HEK293 (cell line): Measurements from ENCODE around the gene SLC8A2.
A peak's percentile ranks its signal among the peaks of the same experiment; 100 is the strongest.

Experiments used
- CTCF ChIA-PET: fragments of 350-600 bp; formaldehyde crosslinking; extraction: SDS; loops from one replicate; lab custom pipeline; 2021; ENCODE audit warnings: antibody characterized with exemption; lab: Yijun Ruan, JAX
- POLR2A ChIA-PET: fragments of 300-600 bp; formaldehyde crosslinking; extraction: SDS; loops from one replicate; lab custom pipeline; 2020; ENCODE audit warnings: antibody characterized with exemption, inconsistent platforms; lab: Yijun Ruan, JAX
- H3K27ac ChIP-seq: fragments of 200-500 bp; sonication (Bioruptor generic); 2 replicates; pipeline ENCODE4 v1.5.1; 2014; ENCODE audit warnings: low read depth, low read length, control low read depth, inconsistent platforms; ENCODE audit errors: extremely low read depth
- H3K36me3 ChIP-seq, 2 experiments: fragments of 200-500 bp in 1 of 2; sonication (Bioruptor generic) in 1 of 2; 1 replicate in 1 of 2; 2 replicates in 1 of 2; pipeline ENCODE4 v1.5.1; 2014 to 2017; ENCODE audit warnings: inconsistent platforms in 2 of 2, low read length in 2 of 2; ENCODE audit not compliant: control insufficient read depth in 2 of 2, insufficient read depth in 1 of 2
- H3K4me1 ChIP-seq: fragments of 200-500 bp; sonication (Bioruptor generic); 2 replicates; pipeline ENCODE4 v1.5.1; 2014; ENCODE audit warnings: mild to moderate bottlenecking, low read length, inconsistent platforms; ENCODE audit not compliant: control insufficient read depth, insufficient read depth
- H3K4me3 ChIP-seq: 2 replicates; pipeline ENCODE4 v1.5.1; 2011; ENCODE audit warnings: low read depth, mild to moderate bottlenecking, control low read depth, low read length, moderate library complexity
- H3K9me3 ChIP-seq: fragments of 200-500 bp; sonication (Bioruptor generic); 2 replicates; pipeline ENCODE4 v1.5.1; 2014; ENCODE audit warnings: low read depth, low read length, inconsistent platforms; ENCODE audit not compliant: control insufficient read depth, insufficient read depth
- GLIS1 ChIP-seq: fragments of 450-650 bp; formaldehyde crosslinking; IDR thresholded peaks from 2 replicates; pipeline ENCODE4 v1.5.1; 2016; ENCODE audit warnings: missing biosample characterization, missing genetic modification characterization
- GLIS2 ChIP-seq: fragments of 450-650 bp; formaldehyde crosslinking; IDR thresholded peaks from 2 replicates; pipeline ENCODE4 v1.5.1; 2016; ENCODE audit warnings: missing biosample characterization, missing genetic modification characterization
- ZBTB1 ChIP-seq: fragments of 450-650 bp; formaldehyde crosslinking; IDR thresholded peaks from 2 replicates; pipeline ENCODE4 v1.5.1; 2016; ENCODE audit warnings: missing biosample characterization, missing genetic modification characterization
- ZIC2 ChIP-seq: fragments of 450-650 bp; formaldehyde crosslinking; IDR thresholded peaks from 2 replicates; pipeline ENCODE4 v1.5.1; 2016; ENCODE audit warnings: missing biosample characterization, missing genetic modification characterization
- ZNF10 ChIP-seq: fragments of 450-650 bp; formaldehyde crosslinking; IDR thresholded peaks from 2 replicates; pipeline ENCODE4 v1.5.1; 2017; ENCODE audit warnings: missing biosample characterization, missing genetic modification characterization
- ZNF146 ChIP-seq: fragments of 450-650 bp; formaldehyde crosslinking; IDR thresholded peaks from 2 replicates; pipeline ENCODE4 v1.5.1; 2016; ENCODE audit warnings: missing biosample characterization, missing genetic modification characterization
- ZNF501 ChIP-seq: fragments of 450-650 bp; formaldehyde crosslinking; IDR thresholded peaks from 2 replicates; pipeline ENCODE4 v1.5.1; 2016; ENCODE audit warnings: missing biosample characterization, missing genetic modification characterization
- ZNF529 ChIP-seq: fragments of 450-650 bp; formaldehyde crosslinking; IDR thresholded peaks from 2 replicates; pipeline ENCODE4 v1.5.1; 2017; ENCODE audit warnings: missing genetic modification characterization, missing biosample characterization; ENCODE audit not compliant: insufficient replicate concordance
- ZNF670 ChIP-seq: fragments of 450-650 bp; formaldehyde crosslinking; IDR thresholded peaks from 2 replicates; pipeline ENCODE4 v1.5.1; 2016; ENCODE audit warnings: missing biosample characterization, missing genetic modification characterization, low read depth
- ZNF76 ChIP-seq: fragments of 450-650 bp; formaldehyde crosslinking; IDR thresholded peaks from 2 replicates; pipeline ENCODE4; 2016; ENCODE audit warnings: low read depth, missing biosample characterization, missing genetic modification characterization, borderline replicate concordance
- TF ChIP-seq, protein P1 (sequence below): fragments of 450-650 bp; formaldehyde crosslinking; IDR thresholded peaks from 2 replicates; pipeline ENCODE4 v1.5.1; 2017; ENCODE audit warnings: missing biosample characterization, missing genetic modification characterization
- TF ChIP-seq, protein P2 (sequence below): fragments of 450-650 bp; formaldehyde crosslinking; IDR thresholded peaks from 2 replicates; pipeline ENCODE4 v1.5.1; 2016; ENCODE audit warnings: missing biosample characterization, missing genetic modification characterization

SLC8A2 gene

DNA sequence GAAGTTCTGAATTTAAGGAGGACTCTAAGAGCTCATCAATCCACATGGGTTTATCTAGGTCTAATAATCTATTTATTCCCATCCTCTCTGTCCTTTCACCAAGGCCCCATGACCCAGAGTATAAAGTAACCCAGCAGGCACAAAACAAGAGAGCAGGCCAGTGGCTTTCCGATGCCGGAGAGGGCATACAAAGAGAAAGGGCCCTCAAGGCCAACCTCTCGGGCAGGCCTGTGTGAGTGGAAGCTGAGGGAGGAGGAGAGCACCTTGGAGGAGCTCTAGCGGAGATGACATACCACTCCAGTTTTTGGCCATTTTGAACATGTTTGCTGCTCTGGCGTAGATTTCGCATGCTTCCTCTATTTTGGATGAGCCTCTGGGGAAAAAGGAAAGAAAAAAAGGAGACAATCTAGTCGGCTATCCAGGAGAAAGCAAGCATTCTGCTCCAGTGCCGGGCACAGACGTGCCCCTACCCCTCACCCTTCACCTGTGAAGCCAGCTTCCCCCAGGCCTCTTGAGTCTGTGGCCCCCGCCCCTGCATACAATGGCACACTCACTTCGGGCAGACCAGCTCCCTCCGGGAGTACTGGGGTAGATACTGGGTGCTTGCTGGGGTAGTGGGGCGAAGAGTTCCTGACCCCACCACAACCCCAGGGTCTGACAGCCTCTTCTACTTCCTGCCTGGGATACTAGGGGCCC lies 31.6 kb upstream of the SLC8A2 start:
- Histone ChIP-seq H3K9me3 (no peaks in the 10 kb centered on the region), H3K4me1 (no peaks in the 10 kb centered on the region), H3K4me3 (no peak overlapping the region), H3K27ac (0 out of 2 replicates have a peak overlapping the region, but pooled peaks have one; percentile 16), H3K36me3 (peaks cover 20 to 75% of the 10 kb centered on the region in 2 experiments)
- ChIA-PET POLR2A (interaction anchor here (1.0 to 1.1 kb wide), 2 partner anchors 13 to 20 kb away, joined by 3 read pairs; partner anchors contain the start of gene KPTN), CTCF (interaction anchor here (0.7 to 3.3 kb wide), 5 partner anchors 12 to 285 kb away, joined by 3 to 14 read pairs (median 4); partner anchors contain the start of gene NAPA)
- TF ChIP-seq ZNF146 (tag by site-specific recombination), result no peak

DNA sequence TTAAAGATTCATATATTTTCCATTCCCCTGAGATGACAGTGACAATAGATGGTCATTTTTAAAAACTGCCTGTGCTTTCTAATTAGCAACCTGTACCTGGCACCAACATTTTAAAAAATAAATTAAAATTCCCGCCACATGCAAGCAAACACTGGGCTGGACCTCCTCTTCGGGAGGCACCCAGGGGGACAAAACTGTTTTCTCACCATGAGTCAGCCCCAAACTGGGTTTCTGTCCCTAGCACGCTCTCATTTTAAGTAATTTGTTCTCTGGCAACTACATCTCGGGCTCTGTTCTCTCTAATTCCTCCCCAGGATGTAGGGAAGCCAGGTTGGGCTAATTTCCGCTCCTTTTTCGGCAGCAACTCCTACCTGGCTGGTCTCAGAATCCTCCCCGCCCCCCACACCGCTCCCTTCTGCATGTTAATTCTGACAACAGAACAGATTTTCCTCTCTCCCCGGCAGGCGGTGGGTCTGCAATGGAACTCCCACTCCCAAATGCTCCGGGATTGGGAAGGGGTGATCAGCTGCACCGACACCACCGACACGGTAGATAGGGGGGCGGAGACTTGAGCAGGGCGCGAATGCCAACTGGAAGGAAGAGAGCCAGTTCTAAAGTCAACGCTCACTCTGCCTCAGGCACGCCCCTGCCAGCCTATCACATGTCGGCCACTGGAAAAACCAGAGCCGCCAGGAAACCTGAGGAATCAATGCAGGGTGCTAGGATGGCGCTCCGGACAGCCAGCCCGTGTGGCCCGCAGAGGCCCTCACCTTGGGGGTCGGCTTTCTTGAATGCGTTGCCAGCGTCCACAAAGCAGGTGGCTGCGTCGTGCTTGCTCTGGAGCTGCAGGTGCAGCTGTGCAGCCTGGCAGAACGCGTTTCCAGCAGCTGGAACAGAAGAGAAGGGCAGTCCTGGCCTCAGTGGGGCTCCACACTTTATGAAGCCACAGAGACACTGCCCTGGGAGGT lies 28.5 kb upstream of the SLC8A2 start:
- ChIA-PET POLR2A (no interaction called here), CTCF (no interaction called here)
- no peaks in the 10 kb centered on the region for H3K4me1 ChIP-seq
- TF ChIP-seq ZNF76 (tag by site-specific recombination) (no peak), ZNF501 (tag by site-specific recombination) (no peak), GLIS2 (tag by site-specific recombination) (no peak), ZNF670 (no peak), ZBTB1 (tag by site-specific recombination) (no peak), GLIS1 (tag by site-specific recombination) (peak; percentile 32; the same call in 1 of the 2 replicates)
- TF ChIP-seq, protein P1, sequence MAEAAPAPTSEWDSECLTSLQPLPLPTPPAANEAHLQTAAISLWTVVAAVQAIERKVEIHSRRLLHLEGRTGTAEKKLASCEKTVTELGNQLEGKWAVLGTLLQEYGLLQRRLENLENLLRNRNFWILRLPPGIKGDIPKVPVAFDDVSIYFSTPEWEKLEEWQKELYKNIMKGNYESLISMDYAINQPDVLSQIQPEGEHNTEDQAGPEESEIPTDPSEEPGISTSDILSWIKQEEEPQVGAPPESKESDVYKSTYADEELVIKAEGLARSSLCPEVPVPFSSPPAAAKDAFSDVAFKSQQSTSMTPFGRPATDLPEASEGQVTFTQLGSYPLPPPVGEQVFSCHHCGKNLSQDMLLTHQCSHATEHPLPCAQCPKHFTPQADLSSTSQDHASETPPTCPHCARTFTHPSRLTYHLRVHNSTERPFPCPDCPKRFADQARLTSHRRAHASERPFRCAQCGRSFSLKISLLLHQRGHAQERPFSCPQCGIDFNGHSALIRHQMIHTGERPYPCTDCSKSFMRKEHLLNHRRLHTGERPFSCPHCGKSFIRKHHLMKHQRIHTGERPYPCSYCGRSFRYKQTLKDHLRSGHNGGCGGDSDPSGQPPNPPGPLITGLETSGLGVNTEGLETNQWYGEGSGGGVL (tag by site-specific recombination), result no peak
- H3K9me3 ChIP-seq, result no peaks in the 10 kb centered on the region
- H3K36me3 ChIP-seq, result peaks cover 13 to 83% of the 10 kb centered on the region in 2 experiments
- no peak overlapping the region for H3K4me3 ChIP-seq
- H3K27ac ChIP-seq, result no peak overlapping the region

DNA sequence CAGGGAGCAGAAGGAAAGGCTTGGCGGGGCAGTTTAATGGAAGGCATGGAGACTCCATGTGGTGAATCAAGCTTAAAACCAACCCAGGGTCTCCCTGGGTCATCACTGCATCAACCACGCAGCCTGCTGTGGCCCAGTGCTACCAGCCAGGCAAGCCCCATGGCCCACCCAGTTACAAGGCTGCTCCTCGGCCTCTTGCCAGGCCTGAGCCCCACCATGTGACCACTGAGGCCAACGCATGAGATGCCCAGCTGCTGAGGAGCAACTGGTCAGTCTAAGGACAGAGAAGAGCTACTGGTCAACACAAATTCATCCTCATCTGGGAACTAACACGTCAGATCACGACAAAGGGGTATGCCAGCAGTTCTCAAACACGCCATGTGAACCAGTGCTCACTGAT lies 27.7 kb upstream of the SLC8A2 start:
- POLR2A ChIA-PET, result interaction anchor here (1.1 kb wide), 1 partner anchor 16 kb away, joined by 3 read pairs; the partner anchor contains the start of gene NAPA
- TF ChIP-seq, protein P2, sequence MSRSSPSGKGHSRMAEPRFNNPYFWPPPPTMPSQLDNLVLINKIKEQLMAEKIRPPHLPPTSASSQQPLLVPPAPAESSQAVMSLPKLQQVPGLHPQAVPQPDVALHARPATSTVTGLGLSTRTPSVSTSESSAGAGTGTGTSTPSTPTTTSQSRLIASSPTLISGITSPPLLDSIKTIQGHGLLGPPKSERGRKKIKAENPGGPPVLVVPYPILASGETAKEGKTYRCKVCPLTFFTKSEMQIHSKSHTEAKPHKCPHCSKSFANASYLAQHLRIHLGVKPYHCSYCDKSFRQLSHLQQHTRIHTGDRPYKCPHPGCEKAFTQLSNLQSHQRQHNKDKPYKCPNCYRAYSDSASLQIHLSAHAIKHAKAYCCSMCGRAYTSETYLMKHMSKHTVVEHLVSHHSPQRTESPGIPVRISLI (tag by site-specific recombination), result no peak
- TF ChIP-seq GLIS1 (tag by site-specific recombination), result no peak
- TF ChIP-seq ZNF10, result no peak
- peak; percentile 53 for TF ChIP-seq ZIC2 (tag by site-specific recombination)
- no peaks in the 10 kb centered on the region for H3K4me1 ChIP-seq
- CTCF ChIA-PET, result interaction anchor here (1.1 kb wide), 1 partner anchor 15 kb away, joined by 5 read pairs; the partner anchor contains the start of gene KPTN
- H3K27ac ChIP-seq, result no peak overlapping the region
- no peak overlapping the region for H3K4me3 ChIP-seq
- H3K9me3 ChIP-seq, result no peaks in the 10 kb centered on the region
- H3K36me3 ChIP-seq, result peaks cover 13 to 84% of the 10 kb centered on the region in 2 experiments

DNA sequence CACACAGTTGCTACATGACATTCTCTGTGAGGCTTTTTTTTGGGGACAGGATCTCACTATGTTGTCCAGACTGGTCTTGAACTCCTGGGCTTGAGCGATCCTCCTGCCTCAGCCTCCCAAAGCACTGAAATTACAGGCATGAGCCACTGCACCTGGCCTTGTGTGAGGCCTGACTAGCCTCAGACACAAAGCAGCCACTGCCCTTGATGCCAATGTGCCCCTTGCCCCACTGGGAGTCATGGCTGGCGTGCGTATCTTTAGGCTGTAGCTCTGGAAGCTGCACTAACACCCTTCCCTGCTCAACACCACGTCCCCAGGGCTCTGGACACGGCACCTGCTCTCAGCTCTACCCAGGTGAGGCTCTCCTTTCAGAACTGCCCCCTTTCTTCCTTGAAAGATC lies 26.9 kb upstream of the SLC8A2 start:
- H3K27ac ChIP-seq, result no peak overlapping the region
- ChIA-PET POLR2A (interaction anchor here (1.1 kb wide), 1 partner anchor 17 kb away, joined by 3 read pairs; the partner anchor contains the start of gene NAPA), CTCF (interaction anchor here (0.6 to 1.1 kb wide), 2 partner anchors 15 to 225 kb away, joined by 3 to 5 read pairs; partner anchors contain the start of gene KPTN)
- TF ChIP-seq ZIC2 (tag by site-specific recombination) (0 out of 2 replicates have a peak, but pooled peaks have one; percentile 9), ZNF529 (tag by site-specific recombination) (no peak)
- H3K4me3 ChIP-seq, result no peak overlapping the region
- peaks cover 13 to 82% of the 10 kb centered on the region in 2 experiments for H3K36me3 ChIP-seq
- H3K4me1 ChIP-seq, result no peaks in the 10 kb centered on the region
- no peaks in the 10 kb centered on the region for H3K9me3 ChIP-seq
